ENCODE data around the gene IFITM2. TPM values are rescaled to one million over a fixed set of nuclear protein-coding genes. Genes with fewer than 3 reads are reported as not detected.

IFITM2 gene
- total and polyA plus RNA-seq, 4 donors, result 75.7 to 4,189 (median 860) TPM

DNA sequence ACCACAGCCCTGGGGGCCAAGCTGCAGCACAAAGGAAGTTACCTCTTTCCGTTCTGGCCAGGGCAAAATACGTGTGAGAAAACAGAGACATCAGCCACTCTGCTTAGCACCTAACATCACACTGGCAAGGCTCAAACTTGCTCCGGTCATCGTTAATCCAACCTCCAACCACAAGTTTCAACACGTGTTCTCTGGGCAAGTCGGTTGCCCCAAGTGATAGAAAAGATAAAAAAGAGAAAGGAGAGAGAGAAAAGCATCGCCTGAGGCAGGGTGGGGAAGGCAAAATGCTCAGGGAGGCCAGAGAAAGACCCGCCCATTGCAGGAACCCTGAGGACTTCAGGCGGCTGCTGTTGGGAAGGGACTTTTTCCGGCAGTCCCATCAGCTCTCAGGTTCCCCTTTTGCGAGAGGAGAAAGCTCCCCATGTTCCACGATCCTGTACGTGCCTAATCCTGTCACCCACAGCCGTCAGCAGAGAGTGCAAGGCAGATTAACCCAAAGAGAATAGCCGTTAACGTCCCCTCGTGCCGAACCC lies 43.2 kb downstream of the IFITM2 start:
- WGBS, 2 donors, result 49 to 70% methylated on average over 18 of the region's 18 CpGs
- Histone ChIP-seq H3K9ac (ENCODE audit: insufficient read depth in 1 of 2, low read length in 2 of 2) (no peak overlapping the region), H3K27ac (ENCODE audit: low read depth in 1 of 2, low read length in 1 of 2) (no peak overlapping the region)

DNA sequence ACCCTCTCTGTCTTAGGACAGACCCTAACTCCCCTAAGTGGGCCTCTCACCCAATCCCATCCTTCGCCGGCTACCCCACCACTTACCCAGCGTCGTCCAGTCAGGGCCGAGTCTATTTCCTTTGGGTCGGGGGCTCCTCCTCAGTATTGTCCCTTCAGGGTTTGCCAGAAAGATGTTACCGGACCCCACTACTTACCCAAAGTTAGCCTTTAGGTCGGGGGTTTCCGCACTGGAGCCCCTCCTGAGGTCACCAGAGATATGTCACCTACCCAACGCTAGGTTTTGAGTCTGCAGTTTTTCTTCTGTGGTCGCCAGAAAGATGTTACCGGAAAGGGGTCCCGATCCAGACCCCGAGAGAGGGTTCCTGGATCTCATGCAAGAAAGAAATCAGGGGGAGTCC lies 43.8 kb downstream of the IFITM2 start:
- Histone ChIP-seq H3K36me3 (ENCODE audit: control insufficient read depth in 4 of 4, insufficient read depth in 4 of 4, low read length in 4 of 4) (peaks cover 0 to 1% (median under 1%) of the 10 kb centered on the region in 4 donors), H3K9me3 (ENCODE audit: control insufficient read depth in 4 of 4, insufficient read depth in 3 of 4, low read length in 3 of 4) (no peaks in the 10 kb centered on the region), H3K4me1 (ENCODE audit: control insufficient read depth in 5 of 5, insufficient read depth in 5 of 5, low read length in 5 of 5) (peaks cover 0 to 32% (median 8%) of the 10 kb centered on the region in 5 donors), H3K27me3 (ENCODE audit: control insufficient read depth in 3 of 3, insufficient read depth in 3 of 3, low read length in 2 of 3) (no peaks in the 10 kb centered on the region), H3K4me3 (no peak overlapping the region), H3K27ac (ENCODE audit: low read depth in 1 of 2, low read length in 1 of 2) (no peak overlapping the region), H3K9ac (ENCODE audit: insufficient read depth in 1 of 2, low read length in 2 of 2) (no peak overlapping the region)
- 97% methylated on average over 14 of the region's 14 CpGs for WGBS, 2 donors
- TF ChIP-seq, protein P1, sequence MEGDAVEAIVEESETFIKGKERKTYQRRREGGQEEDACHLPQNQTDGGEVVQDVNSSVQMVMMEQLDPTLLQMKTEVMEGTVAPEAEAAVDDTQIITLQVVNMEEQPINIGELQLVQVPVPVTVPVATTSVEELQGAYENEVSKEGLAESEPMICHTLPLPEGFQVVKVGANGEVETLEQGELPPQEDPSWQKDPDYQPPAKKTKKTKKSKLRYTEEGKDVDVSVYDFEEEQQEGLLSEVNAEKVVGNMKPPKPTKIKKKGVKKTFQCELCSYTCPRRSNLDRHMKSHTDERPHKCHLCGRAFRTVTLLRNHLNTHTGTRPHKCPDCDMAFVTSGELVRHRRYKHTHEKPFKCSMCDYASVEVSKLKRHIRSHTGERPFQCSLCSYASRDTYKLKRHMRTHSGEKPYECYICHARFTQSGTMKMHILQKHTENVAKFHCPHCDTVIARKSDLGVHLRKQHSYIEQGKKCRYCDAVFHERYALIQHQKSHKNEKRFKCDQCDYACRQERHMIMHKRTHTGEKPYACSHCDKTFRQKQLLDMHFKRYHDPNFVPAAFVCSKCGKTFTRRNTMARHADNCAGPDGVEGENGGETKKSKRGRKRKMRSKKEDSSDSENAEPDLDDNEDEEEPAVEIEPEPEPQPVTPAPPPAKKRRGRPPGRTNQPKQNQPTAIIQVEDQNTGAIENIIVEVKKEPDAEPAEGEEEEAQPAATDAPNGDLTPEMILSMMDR (IDR thresholded peaks at IDR 0.05; ENCODE audit: control extremely low read depth, extremely low read depth), result no peak
- DNase-seq (no peak), ATAC-seq (ENCODE audit: insufficient read depth, low FRiP score) (no peak)

More for the DNA sequence above, 43.2 kb downstream of the IFITM2 start:
- ATAC-seq (ENCODE audit: insufficient read depth, low FRiP score), result no peak
- TF ChIP-seq, protein P1 (IDR thresholded peaks at IDR 0.05; ENCODE audit: control extremely low read depth, extremely low read depth), result no peak
- DNase-seq, result no peak
- H3K4me1 ChIP-seq (ENCODE audit: control insufficient read depth in 5 of 5, insufficient read depth in 5 of 5, low read length in 5 of 5), result peaks cover 0 to 31% (median 8%) of the 10 kb centered on the region in 5 donors
- no peaks in the 10 kb centered on the region for H3K36me3 ChIP-seq (ENCODE audit: control insufficient read depth in 4 of 4, insufficient read depth in 4 of 4, low read length in 4 of 4)
- H3K4me3 ChIP-seq, result no peak overlapping the region
- H3K9me3 ChIP-seq (ENCODE audit: control insufficient read depth in 4 of 4, insufficient read depth in 3 of 4, low read length in 3 of 4), result no peaks in the 10 kb centered on the region
- no peaks in the 10 kb centered on the region for H3K27me3 ChIP-seq (ENCODE audit: control insufficient read depth in 3 of 3, insufficient read depth in 3 of 3, low read length in 2 of 3)

DNA sequence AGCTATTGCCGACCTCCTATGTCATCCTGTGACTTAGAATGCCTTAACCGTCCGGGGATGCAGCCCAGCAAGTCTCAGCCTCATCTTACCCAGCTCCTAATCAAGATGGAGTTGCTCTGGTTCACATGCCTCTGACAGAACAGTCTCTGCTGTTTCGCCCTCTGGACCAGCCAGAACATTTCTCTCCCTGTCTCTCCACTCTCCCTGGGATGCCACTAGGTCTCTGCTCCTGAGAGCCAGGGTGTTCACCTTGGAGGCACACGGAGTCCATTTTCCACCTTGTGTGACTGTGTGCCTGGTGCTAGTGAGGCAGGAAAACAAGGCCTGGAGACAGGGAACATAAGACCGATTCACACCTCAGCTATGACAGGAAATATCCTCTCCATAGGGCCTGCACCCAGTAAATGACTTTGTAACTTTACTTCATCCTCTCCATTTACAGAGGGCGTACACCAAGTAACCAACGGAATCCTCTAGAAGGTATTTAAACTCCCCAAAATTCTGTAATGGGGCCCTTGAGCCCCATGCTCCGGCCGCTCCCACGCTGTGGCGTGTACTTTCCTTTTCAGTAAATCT lies 44.9 kb downstream of the IFITM2 start:
- Histone ChIP-seq H3K27ac (ENCODE audit: low read depth in 1 of 2, low read length in 1 of 2) (peak overlapping the region; percentile 63 to 87), H3K4me1 (ENCODE audit: control insufficient read depth in 5 of 5, insufficient read depth in 5 of 5, low read length in 5 of 5) (peaks cover 0 to 32% (median 8%) of the 10 kb centered on the region in 5 donors), H3K9me3 (ENCODE audit: control insufficient read depth in 4 of 4, insufficient read depth in 3 of 4, low read length in 3 of 4) (peaks cover 0 to 3% (median 0%) of the 10 kb centered on the region in 4 donors), H3K36me3 (ENCODE audit: control insufficient read depth in 4 of 4, insufficient read depth in 4 of 4, low read length in 4 of 4) (peaks cover 0 to 13% (median 1%) of the 10 kb centered on the region in 4 donors), H3K4me3 (no peak overlapping the region), H3K9ac (ENCODE audit: insufficient read depth in 1 of 2, low read length in 2 of 2) (peak overlapping the region in 1 of 2 donors; percentile 62), H3K27me3 (ENCODE audit: control insufficient read depth in 3 of 3, insufficient read depth in 3 of 3, low read length in 2 of 3) (no peaks in the 10 kb centered on the region)
- 83 to 84% methylated on average over 12 of the region's 12 CpGs for WGBS, 2 donors
- ATAC-seq (ENCODE audit: insufficient read depth, low FRiP score) (no peak), DNase-seq (no peak)
- TF ChIP-seq, protein P1 (IDR thresholded peaks at IDR 0.05; ENCODE audit: control extremely low read depth, extremely low read depth), result no peak

Measured in lung (tissue), 12 donors.